Measurements from ENCODE around the gene DNAL4. TPM values are rescaled to one million over a fixed set of nuclear protein-coding genes. Genes with fewer than 3 reads are reported as not detected.

The DNAL4 gene
- total RNA-seq, 4 donors from 2014 or later = 21.8 to 27.7 (median 27.6) TPM

- Histone ChIP-seq H3K27ac (no peak overlapping the region), H3K27me3 (peaks cover 43% of the 10 kb centered on the region), H3K36me3 (no peaks in the 10 kb centered on the region), H3K9me3 (no peaks in the 10 kb centered on the region), H3K4me3 (no peak overlapping the region), H3K4me1 (peaks cover 18% of the 10 kb centered on the region)
- 89% methylated on average over 3 of the region's 3 CpGs for WGBS
- TF ChIP-seq POLR2AphosphoS5 (IDR thresholded peaks at IDR 0.05) (no peak), POLR2A (IDR thresholded peaks at IDR 0.05) (no peak), CTCF (IDR thresholded peaks at IDR 0.05) (no peak), EP300 (IDR thresholded peaks at IDR 0.05) (no peak)
- no peak for DNase-seq (ENCODE audit: low spot score in 2 of 2)
Measured at GRCh38 chr22:38840129-38840528, 46.2 kb upstream of the DNAL4 start.

- no peaks in the 10 kb centered on the region for H3K36me3 ChIP-seq
- H3K4me3 ChIP-seq = no peak overlapping the region
- peaks cover 18% of the 10 kb centered on the region for H3K4me1 ChIP-seq
- 93% methylated on average over 1 of the region's 1 CpG for WGBS
- DNase-seq (ENCODE audit: low spot score in 2 of 2) = no peak
- peaks cover 42% of the 10 kb centered on the region for H3K27me3 ChIP-seq
- no peaks in the 10 kb centered on the region for H3K9me3 ChIP-seq
- TF ChIP-seq POLR2AphosphoS5 (IDR thresholded peaks at IDR 0.05) (no peak), CTCF (IDR thresholded peaks at IDR 0.05) (no peak), POLR2A (IDR thresholded peaks at IDR 0.05) (no peak), EP300 (IDR thresholded peaks at IDR 0.05) (no peak)
- no peak overlapping the region for H3K27ac ChIP-seq
Measured at GRCh38 chr22:38839686-38840085, 45.7 kb upstream of the DNAL4 start.

GRCh38 chr22:38837414-38837928 is 43.5 kb upstream of the DNAL4 start:
- 85% methylated on average over 6 of the region's 6 CpGs for WGBS
- H3K36me3 ChIP-seq = no peaks in the 10 kb centered on the region
- peaks cover 4% of the 10 kb centered on the region for H3K4me1 ChIP-seq
- H3K9me3 ChIP-seq = no peaks in the 10 kb centered on the region
- no peak overlapping the region for H3K27ac ChIP-seq
- TF ChIP-seq POLR2AphosphoS5 (IDR thresholded peaks at IDR 0.05) (no peak), EP300 (IDR thresholded peaks at IDR 0.05) (no peak), POLR2A (IDR thresholded peaks at IDR 0.05) (no peak), CTCF (IDR thresholded peaks at IDR 0.05) (no peak)
- peaks cover 26% of the 10 kb centered on the region for H3K27me3 ChIP-seq
- DNase-seq (ENCODE audit: low spot score in 2 of 2) = no peak
- H3K4me3 ChIP-seq = no peak overlapping the region

GRCh38 chr22:38835888-38836301 is 42.0 kb upstream of the DNAL4 start:
- Histone ChIP-seq H3K27ac (no peak overlapping the region), H3K4me3 (no peak overlapping the region), H3K9me3 (no peaks in the 10 kb centered on the region), H3K36me3 (no peaks in the 10 kb centered on the region), H3K4me1 (no peaks in the 10 kb centered on the region), H3K27me3 (peaks cover 11% of the 10 kb centered on the region)
- DNase-seq (ENCODE audit: low spot score in 2 of 2) = no peak
- 71% methylated on average over 19 of the region's 19 CpGs for WGBS
- TF ChIP-seq POLR2AphosphoS5 (IDR thresholded peaks at IDR 0.05) (no peak), POLR2A (IDR thresholded peaks at IDR 0.05) (no peak), CTCF (IDR thresholded peaks at IDR 0.05) (no peak), EP300 (IDR thresholded peaks at IDR 0.05) (no peak)

- Histone ChIP-seq H3K27ac (no peak overlapping the region), H3K4me1 (no peaks in the 10 kb centered on the region), H3K4me3 (no peak overlapping the region), H3K9me3 (no peaks in the 10 kb centered on the region), H3K36me3 (no peaks in the 10 kb centered on the region), H3K27me3 (peaks cover 5% of the 10 kb centered on the region)
- TF ChIP-seq CTCF (IDR thresholded peaks at IDR 0.05) (no peak), POLR2A (IDR thresholded peaks at IDR 0.05) (no peak), POLR2AphosphoS5 (IDR thresholded peaks at IDR 0.05) (no peak), EP300 (IDR thresholded peaks at IDR 0.05) (no peak)
- DNase-seq (ENCODE audit: low spot score in 2 of 2) = no peak
- WGBS = 91% methylated on average over 5 of the region's 5 CpGs
Measured at GRCh38 chr22:38834991-38835390, 41.0 kb upstream of the DNAL4 start.
